Fibroblast of peridontal ligament (primary cell): ENCODE data around the gene GASK1B.

ENCODE experiments used
- DNase-seq: peaks from one replicate; pipeline ENCODE4 v3.0.0-alpha.2; 2010; ENCODE audit errors: extremely low read depth

The GASK1B gene

DNA sequence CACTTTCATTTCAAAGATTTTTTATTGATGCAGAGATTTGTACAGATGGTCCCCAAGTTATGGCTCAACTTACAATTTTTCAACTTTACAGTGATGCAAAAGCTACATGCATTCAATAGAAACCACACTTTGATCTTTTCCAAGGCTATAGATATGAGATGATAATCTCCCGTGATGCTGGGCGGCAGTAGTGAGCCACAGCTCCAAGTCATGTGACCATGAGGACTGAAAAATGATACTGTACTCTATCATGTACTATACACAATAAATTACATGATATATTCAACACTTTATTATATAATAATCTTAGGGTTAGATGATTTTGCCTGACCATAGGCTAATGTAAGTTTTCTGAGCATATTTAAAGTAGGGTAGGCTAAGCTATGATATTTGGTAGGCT lies 14.0 kb upstream of the GASK1B start:
- no peak for DNase-seq

- no peak for DNase-seq
These were observed 9.9 kb upstream of the GASK1B start for GRCh38 chr4:158182736-158183135.

- DNase-seq = no peak
These were observed 9.1 kb upstream of the GASK1B start for GRCh38 chr4:158181906-158182305.

GRCh38 chr4:158179465-158179864 lies 6.6 kb upstream of the GASK1B start:
- no peak for DNase-seq

GRCh38 chr4:158176776-158177175 lies 4.0 kb upstream of the GASK1B start:
- no peak for DNase-seq

DNA sequence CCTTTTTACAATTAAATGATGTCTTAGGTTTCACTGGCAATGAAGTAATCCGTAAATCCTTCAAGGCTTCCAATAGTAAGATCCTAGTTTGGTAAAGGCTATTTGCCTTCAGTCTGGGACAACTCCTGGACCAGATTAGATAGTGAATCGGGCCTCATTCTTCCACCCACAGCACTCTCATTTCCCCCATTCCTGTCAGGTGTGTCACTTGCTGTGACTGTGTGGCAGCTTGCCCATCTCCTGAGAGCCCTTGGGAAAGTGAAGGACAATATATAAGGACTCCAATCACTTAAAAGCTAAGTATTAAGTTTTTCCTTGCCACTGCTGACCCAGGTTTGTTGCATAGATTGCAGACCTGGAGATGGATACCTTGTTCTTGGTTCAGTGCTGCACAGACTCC lies 3.3 kb upstream of the GASK1B start:
- no peak for DNase-seq

DNA sequence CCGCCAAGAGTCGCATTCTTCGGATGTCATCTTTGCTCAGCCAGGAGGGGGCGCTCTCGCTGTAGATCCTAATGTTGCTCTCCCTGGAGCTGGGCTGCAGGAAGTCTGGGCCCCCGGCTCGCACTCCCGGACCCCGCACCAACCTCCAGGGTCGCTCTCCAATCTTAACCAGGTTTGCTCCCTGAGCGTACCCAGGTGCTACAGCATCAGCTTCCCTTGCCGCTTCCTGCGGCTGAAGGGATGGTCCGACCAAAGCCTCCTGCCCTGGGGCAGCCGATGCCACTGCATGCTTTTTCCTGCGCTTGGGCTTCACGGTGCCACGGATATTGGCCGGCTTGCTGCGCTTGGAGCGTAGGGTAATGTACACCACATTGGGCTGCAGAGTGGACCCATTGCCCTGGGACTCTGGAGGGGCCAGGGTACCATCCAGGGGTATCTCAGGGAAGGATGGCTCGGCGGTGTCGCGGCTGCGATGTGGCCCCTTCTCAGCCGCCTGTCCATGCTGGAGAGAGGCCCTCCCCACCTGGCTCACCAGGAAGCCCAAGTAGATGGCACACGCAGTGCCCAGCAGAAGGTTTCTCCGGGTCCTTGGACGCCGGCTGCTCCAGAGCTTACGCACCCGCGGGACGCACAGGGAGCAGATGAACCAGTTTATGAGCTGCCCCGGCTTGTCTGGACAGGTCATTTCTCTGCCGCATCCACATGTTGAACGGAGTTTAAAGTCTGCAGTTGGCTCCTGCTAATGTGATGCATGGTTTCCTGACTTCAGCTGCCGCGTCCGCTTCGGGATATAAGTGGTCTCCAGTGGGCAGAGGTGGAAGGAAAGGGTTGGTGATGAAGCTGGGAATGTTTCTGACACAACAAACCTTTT lies 1.9 kb downstream of the GASK1B start:
- peak; percentile 59 for DNase-seq

- DNase-seq = peak; percentile 71
These were observed 2.7 kb downstream of the GASK1B start for GRCh38 chr4:158169931-158170690.

DNA sequence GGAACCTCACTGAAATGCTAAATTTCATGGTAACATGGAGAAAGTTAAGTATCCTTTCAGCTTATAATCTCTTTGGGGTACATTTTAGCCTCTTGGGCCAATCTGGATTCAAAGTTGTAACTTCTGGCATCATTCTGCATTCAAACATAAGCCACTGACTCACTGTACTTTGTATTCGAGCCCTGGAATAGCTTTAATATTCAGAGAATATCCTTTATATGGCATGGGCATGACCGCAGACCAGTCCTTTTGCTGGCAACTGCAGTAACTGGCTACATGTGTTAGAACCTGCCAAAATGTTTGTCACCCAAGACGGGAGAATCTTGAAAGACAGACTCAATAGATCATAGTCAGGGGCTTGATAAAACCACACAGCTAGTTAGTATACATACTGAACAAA lies 3.3 kb downstream of the GASK1B start:
- DNase-seq = peak; percentile 40

GRCh38 chr4:158168606-158169005 lies 4.2 kb downstream of the GASK1B start:
- DNase-seq = no peak

DNA sequence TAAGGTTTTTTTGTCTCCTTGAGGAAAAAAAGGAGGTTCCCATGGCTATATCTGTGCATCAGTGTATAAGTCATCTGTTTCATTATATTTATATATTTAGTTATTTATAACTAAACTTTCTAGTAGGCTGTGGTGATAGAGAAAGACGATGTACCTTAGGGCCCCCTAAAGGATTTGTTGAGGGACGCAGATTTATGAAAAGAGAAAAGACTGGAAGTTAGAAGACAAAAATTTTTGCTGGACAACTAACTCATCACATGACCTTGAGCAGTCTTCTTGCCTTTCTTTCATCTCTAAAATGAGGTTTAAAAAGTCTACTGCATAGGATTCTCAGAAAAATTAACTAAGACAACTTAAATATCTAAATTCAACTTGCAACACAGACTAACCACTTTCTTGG lies 6.1 kb downstream of the GASK1B start:
- no peak for DNase-seq

DNA sequence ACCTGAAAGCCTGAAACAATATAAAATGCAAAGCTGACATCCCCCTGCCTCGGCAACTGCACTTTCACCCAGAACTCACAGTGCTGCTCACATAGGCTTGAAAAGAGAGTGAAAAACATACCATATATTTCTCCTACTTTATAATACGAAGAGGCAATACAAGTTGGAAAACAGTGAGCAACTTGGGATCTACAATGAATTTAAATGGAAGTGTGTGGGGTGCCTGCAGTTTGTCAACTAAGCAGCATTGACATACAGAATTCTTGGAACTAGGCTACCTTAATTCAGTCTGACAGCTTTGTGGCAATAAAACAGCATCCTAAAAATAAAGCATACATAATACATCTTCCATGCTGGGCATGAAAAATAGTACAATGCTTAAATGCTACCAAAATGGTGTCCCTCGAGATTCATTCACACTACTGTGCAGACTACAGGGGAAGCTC lies 8.0 kb downstream of the GASK1B start:
- DNase-seq = no peak

DNA sequence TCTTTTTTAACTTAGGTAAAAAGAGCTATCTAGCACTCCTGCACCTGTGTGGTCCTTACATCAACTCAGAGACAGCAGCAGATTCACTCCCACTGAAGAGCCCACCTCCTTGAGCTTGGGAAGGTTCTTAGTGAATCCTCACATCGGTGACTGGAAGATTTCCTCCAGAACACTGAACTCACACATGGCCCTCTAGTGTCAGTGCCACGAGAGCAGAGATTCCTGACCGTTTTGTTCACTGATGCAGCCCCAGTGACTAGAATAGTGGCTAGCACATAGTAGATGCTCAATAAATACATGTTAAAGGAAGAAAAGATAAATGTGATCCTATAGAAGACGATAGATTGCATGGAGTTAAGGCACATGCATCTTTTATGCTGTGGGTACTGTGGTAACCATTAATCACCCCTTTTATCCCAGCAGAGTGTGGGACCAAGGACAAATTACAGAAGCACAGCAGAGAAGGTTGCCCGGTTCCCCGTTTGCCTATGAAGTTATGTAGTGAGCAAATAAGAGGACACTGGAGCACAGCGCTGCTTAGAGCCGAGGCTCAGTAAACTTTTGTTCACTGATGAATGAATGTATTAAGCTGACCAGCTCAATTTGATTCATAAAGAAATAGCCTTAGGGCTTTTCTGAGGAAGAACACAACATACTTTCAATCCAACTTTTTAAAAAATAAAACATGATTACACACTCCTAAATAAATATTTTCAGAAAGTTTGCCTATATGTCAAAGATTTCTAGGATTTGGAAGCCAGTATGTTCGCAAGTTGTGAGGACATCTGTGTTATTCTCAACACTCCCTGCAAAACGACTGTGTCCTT lies 8.7 kb downstream of the GASK1B start:
- DNase-seq = no peak

- no peak for DNase-seq
These were observed 10.2 kb downstream of the GASK1B start for GRCh38 chr4:158162631-158163030.

- peak; percentile 85 for DNase-seq
These were observed 11.1 kb downstream of the GASK1B start for GRCh38 chr4:158161551-158162354.

DNA sequence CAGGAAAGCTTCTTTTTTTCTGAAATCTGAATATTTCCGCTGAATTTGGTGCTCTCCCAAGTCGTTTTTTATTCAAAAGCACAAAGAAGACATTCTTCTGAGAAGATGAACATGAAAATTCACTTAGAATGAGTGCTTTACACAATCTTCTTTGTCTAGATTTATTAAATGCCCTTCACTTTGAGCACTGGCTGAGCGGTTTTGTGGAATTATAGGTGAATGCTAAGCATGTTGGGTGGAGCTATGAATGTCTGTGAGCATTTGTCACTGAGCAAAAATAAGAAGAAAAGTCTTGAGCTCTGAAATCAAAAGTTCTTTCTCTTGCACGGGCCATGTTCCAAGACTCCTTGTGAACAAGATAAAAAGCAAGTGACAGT lies 13.1 kb downstream of the GASK1B start:
- no peak for DNase-seq

DNA sequence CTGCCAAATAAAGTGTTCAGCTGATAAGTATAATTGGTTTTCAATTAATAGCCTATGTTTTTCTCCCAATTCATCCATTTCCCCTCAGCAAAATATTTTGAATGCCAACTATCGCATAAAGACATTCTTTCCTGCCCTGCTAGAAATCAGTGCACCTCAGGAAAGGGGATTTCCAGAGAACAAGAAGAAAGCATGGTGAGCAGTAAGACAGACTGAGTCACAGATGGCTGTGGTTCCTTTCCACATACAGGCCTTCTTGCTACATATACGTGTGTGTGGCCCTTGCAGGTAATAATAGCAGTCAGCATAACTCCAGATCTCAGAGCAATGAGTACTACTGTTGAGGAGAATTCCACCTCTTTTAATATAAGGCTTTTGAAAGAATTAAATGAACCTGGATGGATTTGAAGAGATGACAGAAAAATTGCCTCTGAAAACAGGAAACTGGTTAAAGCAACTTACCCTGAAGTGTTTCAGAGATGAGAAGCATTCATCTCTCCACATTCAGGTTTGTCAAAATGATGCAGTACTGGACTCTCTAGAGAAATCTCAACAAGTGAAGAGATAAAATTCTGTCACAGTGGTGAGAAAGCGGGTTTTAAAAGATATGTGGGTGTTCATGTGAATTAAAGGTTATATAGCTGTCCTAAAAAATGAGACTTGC lies 13.6 kb downstream of the GASK1B start:
- DNase-seq = peak; percentile 45

- no peak for DNase-seq
These were observed 15.4 kb downstream of the GASK1B start for GRCh38 chr4:158157412-158157811.

DNA sequence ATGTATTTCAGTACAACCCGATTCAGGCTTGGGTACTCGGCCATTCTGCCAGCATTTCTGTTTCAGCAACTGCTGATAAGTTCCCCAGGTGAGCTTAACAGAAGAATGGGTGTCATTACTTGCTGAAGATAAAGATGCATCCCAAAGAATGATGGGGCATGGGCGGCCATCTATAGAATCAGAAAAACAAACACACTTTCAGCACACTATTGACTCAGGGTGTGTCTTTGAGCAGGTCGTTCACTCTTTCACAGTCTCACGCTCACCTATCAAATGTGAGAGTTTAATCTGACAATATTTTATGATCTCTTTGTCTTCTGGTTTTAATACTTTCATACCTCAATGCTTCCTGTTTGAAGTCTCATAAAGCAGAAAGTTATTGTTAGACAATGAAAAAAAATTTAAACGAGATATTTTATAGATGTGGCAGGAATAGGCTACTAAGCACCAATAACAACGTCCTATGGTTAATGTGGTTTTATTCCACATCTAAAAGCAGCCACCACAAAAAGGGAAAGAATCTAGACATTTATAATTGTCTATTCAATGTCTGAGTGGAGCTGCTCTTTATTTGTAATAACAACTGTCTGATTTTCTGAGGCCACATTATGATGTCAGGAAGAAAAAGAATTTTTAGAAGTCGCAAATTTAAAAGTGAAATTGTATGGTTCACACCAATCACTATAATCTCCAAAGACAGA lies 17.0 kb downstream of the GASK1B start:
- DNase-seq = no peak

DNA sequence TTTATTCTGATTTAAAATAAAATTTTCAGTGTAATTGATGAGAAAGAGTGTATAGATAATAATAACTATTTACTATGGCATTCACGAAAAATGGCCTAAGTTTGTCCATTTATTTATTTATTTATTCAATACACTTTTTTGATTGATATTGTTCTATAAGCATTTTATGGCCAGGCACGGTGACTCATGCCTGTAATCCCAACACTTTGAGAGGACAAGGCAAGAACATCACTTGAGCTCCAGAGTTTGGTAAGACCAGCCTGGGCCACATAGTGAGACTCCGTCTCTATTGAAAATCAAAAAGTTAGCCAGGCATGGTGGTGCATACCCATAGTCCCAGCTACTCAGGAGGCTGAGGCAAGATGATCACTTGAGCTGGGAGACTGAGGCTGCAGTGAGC lies 25.7 kb downstream of the GASK1B start:
- no peak for DNase-seq
